SK-N-SH treated with all-trans-retinoic acid at 6 μM for 48 hours (cell line): Measurements from ENCODE around the gene SYNPO.

Experiments
- ARNTL ChIP-seq: fragments of 450-650 bp; formaldehyde crosslinking; IDR thresholded peaks from 2 replicates; pipeline ENCODE4 v1.5.0; 2020; ENCODE audit warnings: low read depth, mild to moderate bottlenecking, moderate library complexity, borderline replicate concordance
- OSR1 ChIP-seq: fragments of 250-450 bp; sonication (Bioruptor Pico); IDR thresholded peaks from 2 replicates; pipeline ENCODE4 v1.8.0; 2022; ENCODE audit warnings: moderate library complexity, mild to moderate bottlenecking, inconsistent platforms
- PATZ1 ChIP-seq: fragments of 250-450 bp; sonication (Bioruptor Pico); IDR thresholded peaks from 2 replicates; pipeline ENCODE4 v1.8.0; 2020; ENCODE audit warnings: mild to moderate bottlenecking, moderate library complexity, borderline replicate concordance
- PPARA ChIP-seq: fragments of 250-450 bp; sonication (Bioruptor Pico); IDR thresholded peaks from 2 replicates; pipeline ENCODE4 v1.5.0; 2020; ENCODE audit warnings: mild to moderate bottlenecking, borderline replicate concordance
- TOX ChIP-seq: fragments of 250-450 bp; sonication (Bioruptor Pico); IDR thresholded peaks from 2 replicates; pipeline ENCODE4 v1.8.0; 2021; ENCODE audit warnings: mild to moderate bottlenecking, moderate library complexity, borderline replicate concordance
- ZNF565 ChIP-seq: fragments of 450-650 bp; formaldehyde crosslinking; conservative IDR thresholded peaks from 2 replicates; pipeline ENCODE4 v1.5.0; 2020; ENCODE audit warnings: low read depth, mild to moderate bottlenecking, moderate library complexity

- TF ChIP-seq OSR1: no peak
- no peak for TF ChIP-seq PATZ1
- no peak for TF ChIP-seq ZNF565 (CRISPR knock-in tag)
- no peak for TF ChIP-seq TOX (CRISPR knock-in tag)
- no peak for TF ChIP-seq ARNTL
- TF ChIP-seq PPARA (CRISPR knock-in tag): no peak
These were observed 31.2 kb downstream of the SYNPO start for GRCh38 chr5:150671509-150672236.
